ENCODE results near the gene SPATA32. TPM values are rescaled to one million over a fixed set of nuclear protein-coding genes. Genes with fewer than 3 reads are reported as not detected.

Gene SPATA32
- total RNA-seq, 3 donors from 2014 or later, result 0.44 TPM; not detected in 2

GRCh38 chr17:45232514-45233422 is 29.1 kb downstream of the SPATA32 start:
- intact Hi-C loops (cut with DNase I; ENCODE audit: low total_unique reads), result no loop called here
- Histone ChIP-seq H3K4me3 (no peak overlapping the region), H3K27ac (no peak overlapping the region), H3K4me1 (peaks cover 4% of the 10 kb centered on the region in 2 donors), H3K27me3 (no peaks in the 10 kb centered on the region), H3K36me3 (no peaks in the 10 kb centered on the region), H3K9me3 (no peaks in the 10 kb centered on the region)
- no peak for DNase-seq (ENCODE audit: low spot score in 2 of 2)
- no peak for TF ChIP-seq POLR2A (IDR thresholded peaks at IDR 0.05)
- no peak for TF ChIP-seq CTCF (IDR thresholded peaks at IDR 0.05)
- no peak for TF ChIP-seq POLR2AphosphoS5 (IDR thresholded peaks at IDR 0.05)

DNA sequence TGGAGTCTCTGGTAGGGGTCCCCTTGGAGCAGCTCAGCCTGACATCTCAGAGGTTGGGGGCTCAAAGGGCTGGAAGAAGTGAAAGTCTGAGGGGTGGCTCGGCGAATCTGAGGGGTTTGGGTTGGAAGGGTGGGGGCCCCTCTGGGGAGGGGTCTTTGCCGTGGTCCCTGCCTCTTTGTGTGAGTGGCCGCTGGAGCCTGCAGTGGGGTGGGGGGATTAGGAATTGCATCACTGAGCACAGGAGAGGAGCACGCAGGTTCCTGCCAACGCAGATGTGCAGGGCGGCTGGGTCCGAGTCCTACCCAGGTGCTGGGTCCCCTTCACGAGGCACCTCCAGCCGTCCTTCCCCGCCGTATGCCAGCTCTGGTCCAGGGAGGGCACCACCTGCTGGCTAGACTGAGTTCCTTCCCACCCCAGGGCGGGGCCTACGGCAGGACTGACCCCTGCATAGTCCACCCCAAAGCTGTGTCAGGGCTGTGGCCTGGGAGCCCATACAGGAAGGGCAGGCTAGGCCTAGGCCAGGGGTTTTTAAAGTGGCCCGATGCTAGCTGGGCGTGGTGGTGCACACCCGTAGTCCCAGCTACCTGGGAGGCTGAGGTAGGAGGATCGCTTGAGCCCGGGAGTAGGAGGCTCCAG is 30.3 kb downstream of the SPATA32 start:
- peaks cover 4% of the 10 kb centered on the region in 2 donors for H3K4me1 ChIP-seq
- intact Hi-C loops (cut with DNase I; ENCODE audit: low total_unique reads), result no loop called here
- no peak overlapping the region for H3K4me3 ChIP-seq
- peak overlapping the region in 1 of 2 donors; percentile 94 for H3K27ac ChIP-seq
- TF ChIP-seq POLR2A (IDR thresholded peaks at IDR 0.05) (no peak), POLR2AphosphoS5 (IDR thresholded peaks at IDR 0.05) (no peak), CTCF (IDR thresholded peaks at IDR 0.05) (no peak)
- H3K27me3 ChIP-seq, result no peaks in the 10 kb centered on the region
- no peaks in the 10 kb centered on the region for H3K9me3 ChIP-seq
- no peak for DNase-seq (ENCODE audit: low spot score in 2 of 2)
- no peaks in the 10 kb centered on the region for H3K36me3 ChIP-seq

- intact Hi-C loops (cut with DNase I; ENCODE audit: low total_unique reads), result no loop called here
- H3K27ac ChIP-seq, result peak overlapping the region in 1 of 2 donors; percentile 94
- TF ChIP-seq CTCF (IDR thresholded peaks at IDR 0.05), result no peak
- no peak for TF ChIP-seq POLR2A (IDR thresholded peaks at IDR 0.05)
- no peak for TF ChIP-seq POLR2AphosphoS5 (IDR thresholded peaks at IDR 0.05)
Measured at GRCh38 chr17:45230787-45231480, 31.0 kb downstream of the SPATA32 start.

DNA sequence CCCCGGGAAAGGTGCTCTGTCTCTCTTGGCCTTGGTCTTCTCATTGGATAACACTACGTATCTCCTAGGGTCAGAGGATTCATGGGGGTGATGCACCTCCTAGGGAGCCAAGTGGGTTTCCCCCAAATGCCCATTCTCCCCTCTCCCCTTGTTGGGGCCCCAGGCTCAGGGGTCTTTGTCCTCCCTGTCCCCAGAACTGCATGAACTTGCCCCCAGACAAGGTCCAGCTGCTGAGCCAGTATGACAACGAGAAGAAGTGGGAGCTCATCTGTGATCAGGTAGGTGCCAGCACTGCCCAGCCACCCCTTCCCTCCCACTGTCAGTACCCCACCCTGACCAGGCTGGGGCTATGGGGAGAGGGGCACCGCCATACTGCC is 31.5 kb downstream of the SPATA32 start:
- Histone ChIP-seq H3K27ac (peak overlapping the region in 1 of 2 donors; percentile 94), H3K9me3 (no peaks in the 10 kb centered on the region), H3K4me1 (peaks cover 4% of the 10 kb centered on the region in 2 donors), H3K27me3 (no peaks in the 10 kb centered on the region), H3K36me3 (no peaks in the 10 kb centered on the region), H3K4me3 (no peak overlapping the region)
- no peak for TF ChIP-seq CTCF (IDR thresholded peaks at IDR 0.05)
- no peak for TF ChIP-seq POLR2AphosphoS5 (IDR thresholded peaks at IDR 0.05)
- no peak for TF ChIP-seq POLR2A (IDR thresholded peaks at IDR 0.05)
- no peak for DNase-seq (ENCODE audit: low spot score in 2 of 2)
- intact Hi-C loops (cut with DNase I; ENCODE audit: low total_unique reads), result no loop called here

More at GRCh38 chr17:45230787-45231480, 31.0 kb downstream of the SPATA32 start:
- no peak overlapping the region for H3K4me3 ChIP-seq
- H3K27me3 ChIP-seq, result no peaks in the 10 kb centered on the region
- H3K9me3 ChIP-seq, result no peaks in the 10 kb centered on the region
- DNase-seq (ENCODE audit: low spot score in 2 of 2), result no peak
- no peaks in the 10 kb centered on the region for H3K36me3 ChIP-seq
- peaks cover 4% of the 10 kb centered on the region in 2 donors for H3K4me1 ChIP-seq

Data from breast epithelium (tissue), 4 donors.